HEK293T (cell line): Measurements from ENCODE around the gene FAM180A.
"Not testable (repeated sequence)": the region's sequence is repeated elsewhere in the genome, so short reads cannot be mapped to it uniquely, and the experiment has no call there.

ENCODE experiments used
- CTCF ChIA-PET: fragments of 350-600 bp; formaldehyde crosslinking; extraction: SDS; loops from one replicate; lab custom pipeline; 2021; ENCODE audit warnings: antibody characterized with exemption, inconsistent platforms; lab: Yijun Ruan, JAX
- POLR2A ChIA-PET: fragments of 350-600 bp; formaldehyde crosslinking; extraction: SDS; loops from one replicate; lab custom pipeline; 2020; ENCODE audit warnings: antibody characterized with exemption, inconsistent platforms; lab: Yijun Ruan, JAX
- DNase-seq: peaks from one replicate; pipeline ENCODE4 v3.0.0; 2012; ENCODE audit warnings: mixed read lengths; ENCODE audit errors: extremely low spot score
- ARNT ChIP-seq: fragments of 450-650 bp; IDR thresholded peaks from 2 replicates; pipeline ENCODE4 v1.6.1; 2017; ENCODE audit warnings: mild to moderate bottlenecking
- BHLHE40 ChIP-seq: fragments of 450-650 bp; IDR thresholded peaks from 2 replicates; pipeline ENCODE4 v1.6.1; 2016; ENCODE audit warnings: mild to moderate bottlenecking, moderate library complexity, borderline replicate concordance
- CTBP1 ChIP-seq: fragments of 450-650 bp; IDR thresholded peaks from 2 replicates; pipeline ENCODE4 v1.6.1; 2016; ENCODE audit warnings: borderline replicate concordance
- ELF4 ChIP-seq: fragments of 450-650 bp; IDR thresholded peaks from 2 replicates; pipeline ENCODE4 v1.6.1; 2017; ENCODE audit warnings: antibody characterized with exemption
- FOXA1 ChIP-seq: fragments of 450-650 bp; IDR thresholded peaks from 2 replicates; pipeline ENCODE4 v1.6.1; 2016; ENCODE audit warnings: mild to moderate bottlenecking
- FOXK2 ChIP-seq: fragments of 450-650 bp; IDR thresholded peaks from 2 replicates; pipeline ENCODE4 v1.6.1; 2016; ENCODE audit warnings: mild to moderate bottlenecking
- FOXM1 ChIP-seq: fragments of 450-650 bp; IDR thresholded peaks from 2 replicates; pipeline ENCODE4 v1.6.1; 2017; ENCODE audit warnings: mild to moderate bottlenecking, borderline replicate concordance
- HDGF ChIP-seq: fragments of 450-650 bp; IDR thresholded peaks from 2 replicates; pipeline ENCODE4 v1.6.1; 2017; ENCODE audit warnings: antibody characterized with exemption, borderline replicate concordance
- L3MBTL2 ChIP-seq: fragments of 450-650 bp; conservative IDR thresholded peaks from 2 replicates; pipeline ENCODE4 v1.6.1; 2016; ENCODE audit warnings: mild to moderate bottlenecking
- LEF1 ChIP-seq: fragments of 450-650 bp; IDR thresholded peaks from 2 replicates; pipeline ENCODE4 v1.6.1; 2017; ENCODE audit warnings: mild to moderate bottlenecking, borderline replicate concordance
- NFRKB ChIP-seq: fragments of 450-650 bp; IDR thresholded peaks from 2 replicates; pipeline ENCODE4 v1.6.1; 2016; ENCODE audit warnings: mild to moderate bottlenecking, moderate library complexity
- PKNOX1 ChIP-seq: fragments of 450-650 bp; IDR thresholded peaks from 2 replicates; pipeline ENCODE4 v1.6.1; 2016
- SP1 ChIP-seq: fragments of 450-650 bp; IDR thresholded peaks from 2 replicates; pipeline ENCODE4 v1.6.1; 2017
- SUZ12 ChIP-seq: fragments of 450-650 bp; IDR thresholded peaks from 2 replicates; pipeline ENCODE4 v1.6.1; 2016; ENCODE audit warnings: mild to moderate bottlenecking
- TARDBP ChIP-seq: fragments of 450-650 bp; IDR thresholded peaks from 2 replicates; pipeline ENCODE4 v1.6.1; 2016
- ZNF384 ChIP-seq: fragments of 450-650 bp; IDR thresholded peaks from 2 replicates; pipeline ENCODE4 v1.6.1; 2016

FAM180A gene

GRCh38 chr7:135745703-135746312, 2.8 kb downstream of the FAM180A start:
- POLR2A ChIA-PET, result no interaction called here
- DNase-seq, result no peak
- CTCF ChIA-PET, result no interaction called here
- no peak for TF ChIP-seq HDGF
- no peak for TF ChIP-seq L3MBTL2
- no peak for TF ChIP-seq ELF4

- TF ChIP-seq ARNT (no peak), NFRKB (no peak), HDGF (no peak)
- no peak for DNase-seq
- ChIA-PET POLR2A (interaction anchor here (1.7 kb wide), 1 partner anchor 17 kb away, joined by 8 read pairs; the partner anchor contains the start of gene SLC13A4), CTCF (interaction anchor here (1.4 kb wide), 1 partner anchor 34 kb away, joined by 3 read pairs; no protein-coding TSS in a partner anchor)
Observed at GRCh38 chr7:135744938-135745702, 3.5 kb downstream of the FAM180A start.

GRCh38 chr7:135743907-135744731, 4.5 kb downstream of the FAM180A start:
- ChIA-PET POLR2A (interaction anchor here (0.8 to 1.7 kb wide), 2 partner anchors 16 to 28 kb away, joined by 4 to 8 read pairs; partner anchors contain the start of gene SLC13A4), CTCF (interaction anchor here (1.4 kb wide), 1 partner anchor 33 kb away, joined by 3 read pairs; no protein-coding TSS in a partner anchor)
- no peak for DNase-seq
- TF ChIP-seq LEF1, result no peak
- no peak for TF ChIP-seq SP1
- no peak for TF ChIP-seq ZNF384
- TF ChIP-seq NFRKB, result no peak
- no peak for TF ChIP-seq SUZ12
- TF ChIP-seq FOXM1, result no peak

- POLR2A ChIA-PET, result no interaction called here
- CTCF ChIA-PET, result no interaction called here
- DNase-seq, result no peak
- TF ChIP-seq LEF1 (no peak), ZNF384 (no peak), BHLHE40 (no peak), ELF4 (no peak), FOXA1 (no peak), FOXM1 (no peak), HDGF (no peak), PKNOX1 (no peak), SP1 (no peak), CTBP1 (no peak), TARDBP (no peak), ARNT (no peak), L3MBTL2 (no peak), NFRKB (no peak), SUZ12 (no peak), FOXK2 (no peak)
Observed at GRCh38 chr7:135742371-135742770, 6.2 kb downstream of the FAM180A start.

- DNase-seq, result no peak
- TF ChIP-seq SP1 (no peak), FOXA1 (no peak), BHLHE40 (no peak), FOXK2 (no peak), L3MBTL2 (no peak), LEF1 (no peak)
- CTCF ChIA-PET, result no interaction called here
- POLR2A ChIA-PET, result interaction anchor here (4.0 kb wide), 1 partner anchor 13 kb away, joined by 17 read pairs; the partner anchor contains the start of gene SLC13A4
Observed at GRCh38 chr7:135741905-135742304, 6.7 kb downstream of the FAM180A start.

GRCh38 chr7:135740889-135741288, 7.7 kb downstream of the FAM180A start:
- POLR2A ChIA-PET, result interaction anchor here (4.0 kb wide), 1 partner anchor 12 kb away, joined by 17 read pairs; the partner anchor contains the start of gene SLC13A4
- DNase-seq, result no peak
- TF ChIP-seq HDGF (no peak), NFRKB (no peak), LEF1 (no peak), L3MBTL2 (no peak), SUZ12 (no peak), FOXA1 (no peak), ZNF384 (no peak), SP1 (no peak), PKNOX1 (no peak), ARNT (no peak), TARDBP (no peak), BHLHE40 (no peak), ELF4 (no peak), FOXM1 (no peak), CTBP1 (no peak), FOXK2 (no peak)
- CTCF ChIA-PET, result no interaction called here

- DNase-seq, CTCF ChIA-PET, POLR2A ChIA-PET: not testable (repeated sequence)
Observed at GRCh38 chr7:135737306-135737647, 11.3 kb downstream of the FAM180A start.
